ENCODE data around the gene SMOC2.
"Not testable (repeated sequence)": the region's sequence is repeated elsewhere in the genome, so short reads cannot be mapped to it uniquely, and the experiment has no call there.

The SMOC2 gene

DNA sequence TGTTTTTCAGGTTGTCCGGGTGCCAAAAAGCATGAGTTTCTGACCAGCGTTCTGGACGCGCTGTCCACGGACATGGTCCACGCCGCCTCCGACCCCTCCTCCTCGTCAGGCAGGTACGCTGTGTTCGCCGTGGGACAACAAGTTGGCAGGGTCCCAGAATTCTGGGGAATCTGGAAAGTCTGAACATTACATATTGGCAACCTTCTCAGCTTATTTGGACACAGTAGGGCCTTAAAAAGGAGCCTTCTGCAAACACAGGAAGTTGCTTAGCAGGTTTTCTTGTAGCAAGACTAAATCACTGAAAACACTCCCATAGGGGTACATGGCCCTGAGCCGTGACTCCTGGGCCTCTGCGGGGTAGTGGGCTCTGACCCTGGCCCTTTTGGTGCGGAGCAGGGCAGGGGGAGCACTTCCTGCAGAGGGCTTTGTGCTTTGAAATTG is 209.7 kb downstream of the SMOC2 start:
- no peak for DNase-seq (ENCODE audit: low read depth in 2 of 2)

DNA sequence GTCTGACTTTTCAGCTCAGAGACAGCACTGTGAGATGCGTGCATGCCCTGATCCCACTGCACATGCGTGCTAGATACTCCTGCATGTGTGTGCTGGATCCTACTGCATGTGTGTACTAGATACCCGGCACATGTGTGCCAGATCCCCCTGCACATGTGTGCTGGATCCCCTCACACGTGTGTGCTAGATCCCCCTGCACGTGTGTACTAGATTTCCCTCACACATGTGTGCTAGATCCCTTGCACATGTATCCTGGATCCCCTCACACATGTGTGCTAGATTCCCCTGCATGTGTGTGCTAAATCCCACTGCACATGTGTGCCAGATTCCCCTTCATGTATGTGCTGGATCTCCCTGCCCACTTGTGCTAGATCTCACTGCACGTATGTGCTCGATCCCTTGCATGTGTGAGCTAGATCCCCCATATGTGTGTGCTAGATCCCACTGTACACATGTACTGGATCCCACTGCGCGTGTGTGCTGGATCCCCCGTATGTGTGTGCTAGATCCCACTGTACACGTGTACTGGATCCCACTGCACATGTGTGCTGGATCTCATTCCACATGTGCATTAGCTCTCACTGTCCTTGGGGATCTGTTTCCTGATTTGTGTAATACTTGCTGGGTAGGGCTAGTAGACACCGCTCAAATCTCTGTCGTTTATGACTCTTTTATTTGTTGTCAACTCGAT is 214.6 kb downstream of the SMOC2 start:
- no peak for DNase-seq (ENCODE audit: low read depth in 2 of 2)

DNA sequence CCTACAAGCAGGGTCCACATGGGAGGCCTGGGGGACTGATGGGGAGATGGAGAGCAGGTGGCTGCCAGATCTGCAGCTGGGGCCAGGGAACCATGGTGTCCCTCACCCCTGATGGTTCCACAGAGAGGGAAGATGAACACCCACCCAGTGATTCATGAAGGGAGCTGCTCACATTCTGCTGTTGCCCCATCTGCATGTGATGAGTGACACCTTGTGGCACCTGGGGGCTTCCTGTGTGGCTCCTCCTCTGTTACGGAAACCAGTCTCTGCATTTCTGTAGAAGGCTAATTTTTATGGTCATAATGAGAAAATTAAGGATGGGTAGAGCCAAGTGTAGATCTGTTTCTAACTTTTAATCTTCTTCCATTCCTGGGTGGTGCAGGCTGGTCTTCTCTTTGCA is 217.1 kb downstream of the SMOC2 start:
- no peak for DNase-seq (ENCODE audit: low read depth in 2 of 2)

DNA sequence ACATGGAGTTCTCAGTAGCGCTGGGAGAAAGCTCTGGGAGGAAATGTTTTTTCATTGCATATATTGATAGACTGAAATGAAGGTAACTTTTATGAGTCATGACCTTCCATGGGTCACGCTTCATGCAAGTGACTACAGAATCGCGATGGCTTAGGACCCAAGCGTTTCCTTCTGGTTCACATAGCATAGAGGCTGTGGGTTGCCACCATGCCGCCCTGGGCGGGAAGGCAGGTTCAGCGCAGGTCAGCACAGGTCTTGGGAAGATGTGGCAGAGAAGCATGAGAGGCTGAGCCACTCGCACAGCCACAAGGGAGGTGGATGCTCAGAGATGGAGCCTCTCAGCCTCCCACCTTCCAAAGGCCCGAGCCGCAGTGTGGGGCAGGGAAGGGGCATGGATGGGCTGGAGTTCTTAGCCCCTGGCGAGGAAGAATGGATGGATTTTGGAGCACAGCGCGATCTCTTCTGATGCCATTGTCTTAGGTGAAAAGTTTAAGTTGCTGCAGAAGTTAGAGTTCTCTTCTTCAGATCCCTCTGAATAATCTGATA is 219.5 kb downstream of the SMOC2 start:
- no peak for DNase-seq (ENCODE audit: low read depth in 2 of 2)

DNA sequence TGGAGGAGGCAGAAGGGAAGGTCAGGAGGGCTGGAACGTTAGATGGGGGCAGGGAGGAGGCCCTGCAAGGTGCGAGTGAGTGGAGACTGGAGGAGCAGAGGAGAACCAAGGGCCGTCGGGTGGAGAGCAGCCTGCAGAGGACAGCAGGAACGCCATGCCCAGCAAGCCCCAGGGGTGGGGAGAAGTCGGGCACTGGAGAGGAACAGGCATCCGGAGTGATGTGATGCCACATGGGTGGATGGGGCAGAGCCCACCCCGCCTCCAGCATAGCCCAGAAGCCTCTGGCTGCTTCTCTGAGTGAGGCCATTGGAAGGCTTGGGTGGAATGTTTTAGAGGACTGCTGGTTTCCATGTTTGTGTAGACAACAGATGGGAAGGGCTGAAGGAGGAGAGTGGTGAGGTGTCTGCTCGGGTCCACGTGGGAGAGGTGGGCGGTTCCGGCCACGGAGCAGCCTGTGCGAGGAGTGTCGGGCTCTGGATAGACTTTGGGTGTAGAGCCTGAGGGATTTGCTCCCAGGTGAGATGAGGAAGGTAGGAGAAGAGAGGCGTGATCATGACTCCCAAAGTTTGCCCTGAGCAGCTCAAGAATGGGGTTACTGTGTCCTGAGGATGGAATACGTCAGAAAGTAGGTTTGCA is 221.4 kb downstream of the SMOC2 start:
- DNase-seq (ENCODE audit: low read depth in 2 of 2), result no peak

DNA sequence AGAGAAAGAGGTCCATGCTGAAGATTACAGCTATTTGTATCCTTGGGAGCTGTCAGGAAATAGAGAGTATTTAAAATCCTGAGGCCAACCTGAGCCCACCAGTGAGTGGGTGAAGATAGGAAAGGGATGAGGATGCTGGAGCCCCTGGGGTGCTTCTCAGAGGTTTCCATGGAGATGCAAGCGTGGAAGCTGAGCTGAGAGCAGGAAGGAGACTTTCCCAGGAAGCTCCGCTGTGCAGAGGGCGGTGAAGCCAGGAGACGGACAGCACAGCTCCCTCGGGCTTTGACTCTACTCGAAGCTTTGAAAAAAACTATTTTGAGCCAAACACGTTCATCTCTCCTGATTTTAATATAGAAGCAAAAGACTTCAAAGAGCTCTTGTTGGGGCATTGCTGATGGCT is 222.1 kb downstream of the SMOC2 start:
- no peak for DNase-seq (ENCODE audit: low read depth in 2 of 2)

DNA sequence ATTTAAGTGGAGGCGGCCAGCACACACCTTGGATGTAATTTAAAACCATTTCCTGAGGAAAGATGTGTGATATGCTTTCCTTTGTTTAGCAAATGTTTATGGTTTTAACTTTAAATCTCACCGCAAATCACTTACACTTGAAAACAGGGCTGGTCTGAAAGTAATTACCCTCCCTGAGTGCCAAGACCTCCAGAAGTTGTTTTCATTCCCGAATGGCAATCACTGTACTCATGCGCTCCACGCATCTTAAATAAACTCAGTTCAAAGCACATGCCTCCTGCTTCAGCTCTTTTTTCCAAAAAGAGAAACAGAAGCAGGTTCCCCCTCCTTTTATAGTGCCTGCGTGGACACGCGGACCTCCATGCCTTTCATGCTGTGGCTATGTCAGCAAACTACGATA is 224.0 kb downstream of the SMOC2 start:
- DNase-seq (ENCODE audit: low read depth in 2 of 2), result no peak

DNA sequence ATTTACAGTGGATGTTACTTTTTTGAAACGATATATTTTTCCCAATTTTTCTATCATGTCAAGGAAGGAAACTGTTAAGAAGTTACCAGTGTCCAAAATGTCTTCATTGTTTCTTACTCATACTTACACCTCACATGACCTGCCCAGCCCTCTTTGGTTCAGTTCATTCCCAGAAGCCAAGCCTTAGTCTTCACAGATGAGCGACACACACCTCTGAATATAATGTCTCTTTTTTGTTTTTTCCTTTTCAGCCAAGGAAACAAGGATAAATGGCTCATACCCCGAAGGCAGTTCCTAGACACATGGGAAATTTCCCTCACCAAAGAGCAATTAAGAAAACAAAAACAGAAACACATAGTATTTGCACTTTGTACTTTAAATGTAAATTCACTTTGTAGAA is 225.2 kb downstream of the SMOC2 start:
- DNase-seq (ENCODE audit: low read depth in 2 of 2), result no peak

DNA sequence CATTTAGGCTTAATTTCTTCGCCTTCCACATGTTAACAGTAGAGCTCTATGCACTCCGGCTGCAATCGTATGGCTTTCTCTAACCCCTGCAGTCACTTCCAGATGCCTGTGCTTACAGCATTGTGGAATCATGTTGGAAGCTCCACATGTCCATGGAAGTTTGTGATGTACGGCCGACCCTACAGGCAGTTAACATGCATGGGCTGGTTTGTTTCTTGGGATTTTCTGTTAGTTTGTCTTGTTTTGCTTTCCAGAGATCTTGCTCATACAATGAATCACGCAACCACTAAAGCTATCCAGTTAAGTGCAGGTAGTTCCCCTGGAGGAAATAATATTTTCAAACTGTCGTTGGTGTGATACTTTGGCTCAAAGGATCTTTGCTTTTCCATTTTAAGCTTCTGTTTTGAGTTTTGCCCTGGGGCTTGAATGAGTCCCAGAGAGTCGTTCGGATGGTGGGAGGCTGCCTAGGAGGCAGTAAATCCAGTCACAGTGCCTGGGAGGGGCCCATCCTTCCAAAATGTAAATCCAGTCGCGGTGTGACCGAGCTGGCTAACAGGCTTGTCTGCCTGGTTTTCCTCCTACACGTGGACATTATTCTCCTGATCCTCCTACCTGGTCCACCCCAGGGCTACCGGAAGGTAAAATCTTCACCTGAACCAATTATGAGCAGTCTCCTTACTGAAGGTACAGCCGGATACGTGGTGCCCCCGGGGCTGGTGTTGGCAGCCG is 225.9 kb downstream of the SMOC2 start:
- DNase-seq (ENCODE audit: low read depth in 2 of 2), result no peak

DNA sequence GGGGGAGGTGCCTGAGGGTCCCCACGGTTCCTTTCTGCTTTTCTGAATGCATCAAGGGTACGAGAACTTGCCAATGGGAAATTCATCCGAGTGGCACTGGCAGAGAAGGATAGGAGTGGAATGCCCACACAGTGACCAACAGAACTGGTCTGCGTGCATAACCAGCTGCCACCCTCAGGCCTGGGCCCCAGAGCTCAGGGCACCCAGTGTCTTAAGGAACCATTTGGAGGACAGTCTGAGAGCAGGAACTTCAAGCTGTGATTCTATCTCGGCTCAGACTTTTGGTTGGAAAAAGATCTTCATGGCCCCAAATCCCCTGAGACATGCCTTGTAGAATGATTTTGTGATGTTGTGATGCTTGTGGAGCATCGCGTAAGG is 226.4 kb downstream of the SMOC2 start:
- no peak for DNase-seq (ENCODE audit: low read depth in 2 of 2)

DNA sequence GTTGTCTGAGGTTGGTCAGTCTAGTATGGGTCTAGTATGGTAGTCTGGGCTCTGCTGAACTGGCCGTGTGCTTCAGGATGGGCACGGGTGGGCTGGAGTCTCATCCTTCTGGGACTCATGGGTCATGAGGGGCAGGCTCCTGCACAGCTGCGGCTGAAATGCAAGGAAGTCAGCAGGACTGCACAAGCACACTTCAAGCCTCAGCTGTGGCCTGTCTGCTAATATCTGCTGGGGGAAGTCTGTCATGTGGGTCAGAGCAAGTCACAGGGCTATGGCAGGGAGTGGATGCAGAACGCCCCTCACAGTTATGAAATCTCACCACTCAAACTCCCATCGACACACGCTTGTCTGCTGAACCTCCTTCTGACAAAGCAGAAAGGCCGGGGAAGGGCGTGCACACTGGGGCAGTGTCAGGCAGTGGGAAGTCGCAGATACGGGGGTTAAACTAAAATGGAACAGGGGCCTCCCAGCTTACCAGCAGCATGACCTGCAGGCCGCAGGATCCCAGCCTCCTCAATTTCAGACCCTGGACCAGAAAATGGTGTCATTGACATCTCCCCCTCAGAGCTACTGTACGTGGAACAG is 229.5 kb downstream of the SMOC2 start:
- no peak for DNase-seq (ENCODE audit: low read depth in 2 of 2)

DNA sequence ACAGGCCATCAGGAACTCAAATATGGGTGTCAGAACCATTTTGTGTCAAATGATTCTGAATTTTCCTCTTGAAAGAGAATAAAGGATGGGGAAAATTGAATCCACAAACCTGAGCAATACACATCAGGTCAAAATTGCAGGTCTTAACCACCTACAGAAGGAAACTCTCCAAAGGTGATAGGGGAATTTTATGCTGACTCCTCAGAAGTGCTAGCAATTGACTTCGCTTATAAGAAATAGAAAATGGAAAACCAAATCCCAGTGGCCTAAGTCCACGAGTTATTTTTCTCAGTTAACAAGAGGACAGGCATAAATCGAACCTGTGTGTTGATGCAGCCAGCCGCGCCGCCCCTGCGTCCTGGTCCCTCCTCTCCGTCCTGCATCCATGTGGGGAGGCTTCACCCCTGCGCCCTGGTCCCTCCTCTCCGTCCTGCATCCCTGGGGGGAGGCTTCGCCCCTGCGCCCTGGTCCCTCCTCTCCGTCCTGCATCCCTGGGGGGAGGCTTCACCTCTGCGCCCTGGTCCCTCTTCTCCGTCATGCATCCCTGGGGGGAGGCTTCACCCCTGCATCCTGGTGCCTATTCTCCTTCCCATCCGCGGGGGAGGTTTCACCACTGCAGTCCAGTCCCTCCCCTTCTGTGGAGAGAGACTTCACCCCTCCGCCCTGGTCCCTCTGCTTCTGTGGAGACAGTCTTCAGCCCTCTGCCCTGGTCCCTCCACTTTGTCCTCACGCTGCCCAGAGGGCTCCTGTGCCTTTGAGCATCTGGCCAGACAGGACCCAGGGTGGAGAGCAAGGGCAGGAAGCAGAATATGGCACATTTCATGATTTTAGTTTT is 230.3 kb downstream of the SMOC2 start:
- DNase-seq (ENCODE audit: low read depth in 2 of 2), result no peak

DNA sequence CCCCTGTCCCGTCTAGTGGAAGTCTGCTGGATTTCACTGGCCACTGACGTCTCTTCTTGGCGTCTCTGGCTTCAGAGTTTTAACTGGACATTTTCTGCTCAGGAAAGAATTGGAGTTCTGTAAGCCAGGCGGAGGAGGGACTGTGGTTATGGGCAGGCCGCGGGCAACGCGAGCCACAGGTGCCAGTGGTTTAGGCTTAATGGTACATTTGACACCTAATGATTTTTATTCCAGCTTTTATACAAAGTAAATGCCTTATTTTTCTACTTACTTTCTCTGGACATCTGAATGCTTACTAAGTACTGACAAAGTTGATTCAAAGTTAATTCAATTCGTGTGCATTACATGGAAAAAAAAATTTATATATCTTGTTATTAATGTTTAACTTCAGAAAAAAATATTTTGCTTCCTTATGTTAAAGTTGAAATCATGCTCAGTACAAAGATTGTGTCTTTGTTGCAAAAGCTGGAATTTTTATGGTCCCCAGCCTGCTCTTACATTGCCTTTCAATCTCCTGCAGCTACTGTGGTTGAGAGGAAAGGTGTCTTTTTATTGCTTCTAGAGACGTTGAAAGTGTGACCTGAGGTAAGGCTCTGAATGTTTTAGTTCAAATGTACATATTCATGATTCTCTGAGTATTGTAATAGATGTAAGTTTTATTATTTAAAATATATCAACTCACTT is 231.0 kb downstream of the SMOC2 start:
- no peak for DNase-seq (ENCODE audit: low read depth in 2 of 2)

DNA sequence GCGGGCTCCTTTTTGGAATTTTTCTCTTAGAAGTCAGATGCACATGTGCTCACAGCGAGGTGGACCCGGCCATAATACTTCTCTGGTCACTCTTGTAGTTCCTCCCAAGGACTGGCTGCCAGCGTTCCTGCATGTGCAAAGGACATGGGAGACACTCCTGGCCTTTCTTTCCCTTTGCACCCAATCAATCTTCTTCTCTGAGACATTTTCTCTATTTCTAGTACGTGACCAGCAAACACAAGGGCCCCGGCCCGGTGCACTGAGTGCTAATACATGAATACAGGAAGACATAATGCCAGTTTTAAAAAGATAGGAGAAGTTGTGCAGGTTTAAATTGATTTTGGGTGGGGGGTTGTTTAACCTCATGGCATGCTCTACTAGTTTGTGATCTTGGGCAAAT is 233.6 kb downstream of the SMOC2 start:
- no peak for DNase-seq (ENCODE audit: low read depth in 2 of 2)

DNA sequence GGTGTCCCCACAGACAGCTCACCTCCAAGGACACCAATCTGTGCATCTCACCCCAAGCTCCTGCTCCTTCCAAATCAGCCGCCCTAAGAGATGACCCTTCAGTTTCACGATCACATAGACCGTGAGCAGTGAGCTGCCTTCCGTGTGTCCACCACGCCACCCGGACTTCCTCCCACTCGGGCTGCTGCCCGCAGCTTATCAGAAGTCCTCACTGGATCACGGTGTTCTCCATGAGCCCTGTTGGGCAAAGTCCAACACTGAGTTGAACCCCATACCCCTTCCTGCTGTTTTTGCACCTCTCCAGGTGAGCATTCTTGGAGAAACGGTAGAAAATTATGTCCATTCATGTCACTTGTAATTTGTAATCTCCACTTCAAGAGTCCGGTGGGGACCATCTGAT is 234.4 kb downstream of the SMOC2 start:
- DNase-seq (ENCODE audit: low read depth in 2 of 2), result no peak

DNA sequence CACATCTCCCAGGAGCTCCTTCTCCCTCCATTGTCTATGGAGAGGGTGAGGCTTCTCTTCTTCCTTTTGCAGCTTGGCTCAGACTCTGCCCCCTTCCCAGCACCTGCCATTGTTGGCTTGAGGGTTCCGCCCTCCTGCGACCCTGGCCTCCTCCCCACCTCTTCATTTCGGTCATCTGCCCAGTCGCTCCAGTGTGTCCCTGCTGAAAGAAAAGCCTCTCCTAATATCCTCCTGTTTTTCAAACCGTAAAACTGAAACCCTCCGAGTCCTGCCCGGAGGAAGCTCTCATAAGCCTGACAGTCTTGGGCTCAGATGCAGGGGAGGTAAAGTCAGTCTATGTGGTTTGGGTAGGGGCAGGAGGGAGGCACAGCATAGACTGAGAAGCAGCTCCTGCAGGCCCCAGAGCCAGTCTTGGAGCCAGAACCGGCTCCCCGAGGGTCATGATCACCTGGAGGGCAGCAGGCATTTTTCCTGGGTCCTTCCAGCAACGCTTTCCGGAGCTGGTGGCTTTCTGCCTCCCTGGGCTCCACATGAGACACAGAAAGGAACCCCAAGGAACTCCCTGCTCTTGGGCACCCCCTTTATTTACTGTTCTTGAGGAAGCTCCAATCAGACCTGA is 235.1 kb downstream of the SMOC2 start:
- no peak for DNase-seq (ENCODE audit: low read depth in 2 of 2)

DNA sequence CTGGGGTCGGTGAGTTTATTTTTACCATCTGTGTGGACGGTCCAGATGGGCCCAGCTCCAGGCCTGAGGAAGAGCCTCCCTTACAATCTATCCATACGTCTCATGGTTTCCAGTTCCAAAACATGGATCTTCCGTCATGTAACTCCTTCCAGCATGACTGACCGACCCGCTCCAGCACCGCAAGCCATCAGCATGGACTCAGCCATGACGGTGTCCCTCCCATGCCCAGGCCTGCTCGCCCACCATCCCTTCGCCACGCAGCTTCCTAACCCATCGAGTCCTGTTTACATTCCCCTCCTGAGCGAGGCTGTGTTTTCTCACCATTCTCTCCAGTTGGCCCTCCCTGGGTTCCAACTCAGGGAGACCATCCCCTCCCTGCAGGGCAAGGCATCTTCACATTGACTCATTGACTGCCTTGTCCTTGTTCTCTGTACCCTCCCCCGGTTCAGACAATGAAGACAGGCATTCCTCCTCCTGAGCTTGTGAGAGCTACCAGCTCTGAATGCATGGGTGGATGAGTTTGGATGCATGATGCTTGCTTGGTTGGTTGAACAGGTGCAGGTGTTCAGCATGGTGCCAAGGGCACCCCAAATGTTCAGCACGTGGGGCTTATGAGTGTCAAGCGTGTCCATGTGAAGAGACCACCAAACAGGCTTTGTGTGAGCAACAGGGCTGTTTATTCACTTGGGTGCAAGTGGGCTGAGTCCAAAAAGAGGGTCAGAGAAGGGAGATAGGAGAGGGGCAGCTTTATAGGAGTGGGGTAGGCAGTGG is 235.8 kb downstream of the SMOC2 start:
- no peak for DNase-seq (ENCODE audit: low read depth in 2 of 2)

DNA sequence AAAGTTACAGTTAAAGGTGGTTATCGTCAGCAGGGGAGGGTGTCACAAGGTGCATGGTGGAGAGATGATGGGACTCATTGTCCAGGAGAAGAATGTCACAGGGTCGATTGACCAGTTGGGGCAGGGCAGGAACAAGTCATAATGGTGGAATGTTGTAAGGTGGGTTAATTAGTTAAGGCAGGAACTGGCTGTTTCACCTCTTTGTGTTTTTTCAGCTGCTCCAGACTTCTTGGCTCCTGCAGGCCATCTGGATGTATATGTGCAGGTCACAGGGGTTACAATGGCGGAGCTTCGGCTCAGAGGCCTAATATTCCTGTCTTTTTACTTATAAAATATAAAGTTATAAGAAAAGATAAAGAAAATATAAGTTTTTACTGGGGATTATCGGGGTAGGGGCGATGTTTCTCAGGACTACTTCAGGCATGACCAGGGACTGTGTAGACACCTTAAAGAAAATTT is 236.4 kb downstream of the SMOC2 start:
- not testable (repeated sequence) for DNase-seq (ENCODE audit: low read depth in 2 of 2)

DNA sequence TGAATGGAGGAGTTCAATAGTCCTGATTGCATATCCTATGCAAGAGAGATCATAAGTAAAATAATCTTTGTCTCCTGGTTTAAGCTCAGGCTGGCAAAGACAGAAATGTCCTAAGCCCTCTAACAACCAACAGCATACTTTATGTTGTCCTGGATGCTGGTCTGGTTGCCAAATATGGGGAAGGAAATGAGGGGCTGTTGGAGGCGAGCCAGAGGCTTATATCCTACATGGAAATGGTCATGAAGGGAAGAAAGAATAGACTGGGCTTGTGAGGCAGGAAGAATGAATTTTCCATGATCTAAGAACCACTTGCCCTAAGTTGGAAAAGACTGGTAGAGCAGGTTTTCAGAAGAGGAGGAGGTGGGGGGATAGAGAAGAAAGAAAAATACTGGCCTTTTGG is 237.1 kb downstream of the SMOC2 start:
- no peak for DNase-seq (ENCODE audit: low read depth in 2 of 2)

DNA sequence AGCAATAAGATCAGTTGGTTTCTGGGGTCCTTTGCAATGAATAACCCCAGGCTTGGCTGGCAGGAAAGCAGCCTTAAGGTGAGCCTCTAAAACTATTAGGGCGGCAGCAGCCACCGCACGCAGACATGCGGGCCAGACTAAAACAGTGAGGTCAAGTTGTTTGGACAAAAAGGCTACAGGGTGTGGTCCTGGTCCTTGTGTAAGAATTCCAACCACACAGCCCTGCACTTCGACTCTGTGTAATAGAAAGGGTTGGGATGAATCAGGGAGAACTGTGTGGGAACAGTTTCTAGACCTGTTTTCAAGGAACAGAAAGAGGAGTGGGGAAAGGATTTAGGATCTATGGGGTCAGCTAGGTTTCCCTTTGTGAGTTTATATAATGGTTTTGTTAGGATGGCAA is 237.6 kb downstream of the SMOC2 start:
- DNase-seq (ENCODE audit: low read depth in 2 of 2), result no peak

Measured in stimulated activated CD8-positive, alpha-beta memory T cell treated with anti-CD3 and anti-CD28 coated beads, Interleukin-2, amount 100 ng/mL, for 48 hours (primary cell).